COR-L47 (cell line): ENCODE results near the gene MYO9B.
"Not testable (repeated sequence)": the region's sequence is repeated elsewhere in the genome, so short reads cannot be mapped to it uniquely, and the experiment has no call there.

Experiments used
- DNase-seq: peaks from one replicate; lab custom pipeline; 2025; lab: John Stamatoyannopoulos, UW

MYO9B gene

GRCh38 chr19:17091758-17092333 lies 16.3 kb downstream of the MYO9B start:
- DNase-seq, result no peak

DNA sequence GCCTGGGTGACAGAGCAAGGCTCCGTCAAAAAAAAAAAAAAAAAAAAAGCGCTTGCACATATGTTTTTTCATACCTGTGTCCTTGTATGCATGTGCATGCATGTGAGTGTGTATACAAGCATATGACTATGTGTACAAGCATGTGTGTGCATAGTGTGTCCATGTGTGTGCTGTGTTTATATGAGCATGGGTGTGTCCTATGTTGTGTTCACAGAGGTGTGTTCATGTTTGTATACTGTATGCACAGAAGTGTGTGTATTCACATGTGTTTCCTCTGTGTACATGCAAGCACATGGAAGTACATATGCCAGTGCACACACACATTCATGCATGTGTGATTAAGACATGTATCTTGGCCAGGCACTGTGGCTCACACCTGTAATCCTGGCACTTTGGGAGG lies 17.1 kb downstream of the MYO9B start:
- DNase-seq, result no peak

DNA sequence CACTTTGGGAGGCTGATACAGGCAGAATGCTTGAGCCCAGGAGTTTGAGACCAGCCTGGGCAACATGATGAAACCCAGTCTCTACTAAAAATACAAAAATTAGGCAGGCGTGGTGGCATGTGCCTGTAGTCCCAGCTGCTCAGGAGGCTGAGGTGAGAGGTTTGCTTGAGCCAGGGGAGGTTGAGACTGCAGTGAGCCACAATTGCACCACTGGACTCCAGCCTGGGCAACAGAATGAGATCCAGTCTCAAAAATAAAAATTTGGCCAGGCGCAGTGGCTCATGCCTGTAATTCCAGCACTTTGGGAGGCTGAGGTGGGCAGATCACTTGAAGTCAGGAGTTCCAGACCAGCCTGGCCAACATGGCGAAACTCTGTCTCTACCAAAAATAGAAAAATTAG lies 19.1 kb downstream of the MYO9B start:
- not testable (repeated sequence) for DNase-seq

- no peak for DNase-seq
Measured at GRCh38 chr19:17095141-17095919, 19.8 kb downstream of the MYO9B start.

DNA sequence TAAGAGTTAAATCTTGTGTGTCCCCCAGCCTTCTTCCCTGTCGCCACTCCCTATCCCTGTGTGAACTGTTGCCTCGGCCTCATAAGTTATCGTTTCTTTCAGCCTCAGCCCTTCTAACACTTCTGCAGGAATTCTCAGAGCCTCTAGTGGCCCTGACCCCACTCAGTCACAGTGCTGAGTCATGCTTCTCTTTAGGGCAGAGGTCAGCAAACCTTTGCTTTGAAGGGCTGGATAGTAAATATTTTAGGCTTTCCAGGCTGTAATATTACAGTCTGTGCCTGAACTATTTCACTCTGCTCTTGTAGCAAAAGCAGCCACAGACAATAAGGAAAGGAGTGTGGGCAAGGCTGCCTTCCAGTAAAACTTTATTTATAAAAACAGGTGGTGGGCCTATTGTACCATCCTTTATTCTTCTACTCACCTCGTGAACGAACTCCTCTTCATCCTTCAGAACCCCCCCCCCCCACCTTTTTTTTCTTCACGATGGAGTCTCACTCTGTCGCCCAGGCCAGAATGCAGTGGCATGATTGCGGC lies 22.1 kb downstream of the MYO9B start:
- DNase-seq, result no peak

DNA sequence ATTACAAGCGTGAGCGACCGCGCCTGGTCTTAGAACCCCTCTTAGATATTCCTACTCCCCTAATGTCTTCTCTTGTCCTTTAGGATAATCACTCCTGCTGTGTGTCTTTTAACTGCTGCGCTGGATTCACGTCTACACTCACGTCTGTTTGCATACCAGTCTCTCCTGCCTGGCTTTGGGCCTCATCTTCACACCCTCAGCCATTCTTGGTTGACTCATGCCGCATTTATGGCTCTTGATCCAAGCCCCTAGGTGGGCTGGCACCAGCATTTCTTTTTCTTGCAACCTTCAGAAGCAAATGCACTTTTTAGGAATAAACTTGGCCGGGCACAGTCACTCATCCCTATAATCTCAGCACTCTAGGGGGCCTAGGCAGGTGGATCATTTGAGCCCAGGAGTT lies 22.7 kb downstream of the MYO9B start:
- no peak for DNase-seq

- no peak for DNase-seq
Measured at GRCh38 chr19:17101686-17102628, 26.4 kb downstream of the MYO9B start.

- DNase-seq, result no peak
Measured at GRCh38 chr19:17103177-17103576, 27.6 kb downstream of the MYO9B start.

GRCh38 chr19:17104679-17105078 lies 29.1 kb downstream of the MYO9B start:
- no peak for DNase-seq

DNA sequence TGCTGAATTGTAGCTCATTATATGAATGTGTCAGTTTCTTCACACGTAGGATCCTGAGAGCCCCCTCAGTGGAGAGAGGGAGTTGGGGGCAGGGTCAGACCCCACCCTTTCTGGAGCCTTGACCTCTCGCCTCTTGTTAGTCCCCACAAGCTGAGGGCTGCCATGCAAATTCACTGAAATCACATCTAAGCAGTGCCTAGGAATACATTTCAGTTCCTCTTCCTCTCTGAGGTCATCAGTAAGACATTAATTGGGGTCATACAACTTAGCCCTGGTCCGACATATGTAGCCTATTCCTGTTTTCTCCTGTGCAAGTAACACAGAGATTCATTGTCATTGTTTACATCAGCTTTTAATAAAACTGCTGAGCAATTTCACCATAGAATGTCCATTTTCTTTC lies 30.0 kb downstream of the MYO9B start:
- DNase-seq, result no peak

- not testable (repeated sequence) for DNase-seq
Measured at GRCh38 chr19:17106964-17107363, 31.4 kb downstream of the MYO9B start.

GRCh38 chr19:17107546-17108452 lies 32.2 kb downstream of the MYO9B start:
- DNase-seq, result peak; percentile 53

GRCh38 chr19:17108453-17108784 lies 32.8 kb downstream of the MYO9B start:
- no peak for DNase-seq

DNA sequence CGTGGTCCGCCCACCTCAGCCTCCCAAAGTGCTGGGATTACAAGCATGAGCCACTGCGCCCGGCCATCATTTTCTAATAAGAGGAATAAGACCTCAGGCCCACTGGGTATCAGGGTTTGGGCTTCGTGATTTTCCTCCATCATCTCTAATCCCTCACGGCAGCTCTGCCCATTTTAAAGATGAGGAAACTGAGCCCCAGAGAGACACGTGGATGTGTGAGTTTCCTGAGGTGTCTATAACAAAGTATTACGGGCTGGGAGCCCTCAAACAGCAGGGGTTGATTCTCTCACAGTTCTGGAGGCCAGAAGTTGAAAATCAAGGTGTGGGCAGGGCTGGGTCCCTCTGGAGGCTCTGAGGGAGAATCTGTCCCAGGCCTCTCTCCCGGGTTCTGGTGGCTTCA lies 33.7 kb downstream of the MYO9B start:
- no peak for DNase-seq

DNA sequence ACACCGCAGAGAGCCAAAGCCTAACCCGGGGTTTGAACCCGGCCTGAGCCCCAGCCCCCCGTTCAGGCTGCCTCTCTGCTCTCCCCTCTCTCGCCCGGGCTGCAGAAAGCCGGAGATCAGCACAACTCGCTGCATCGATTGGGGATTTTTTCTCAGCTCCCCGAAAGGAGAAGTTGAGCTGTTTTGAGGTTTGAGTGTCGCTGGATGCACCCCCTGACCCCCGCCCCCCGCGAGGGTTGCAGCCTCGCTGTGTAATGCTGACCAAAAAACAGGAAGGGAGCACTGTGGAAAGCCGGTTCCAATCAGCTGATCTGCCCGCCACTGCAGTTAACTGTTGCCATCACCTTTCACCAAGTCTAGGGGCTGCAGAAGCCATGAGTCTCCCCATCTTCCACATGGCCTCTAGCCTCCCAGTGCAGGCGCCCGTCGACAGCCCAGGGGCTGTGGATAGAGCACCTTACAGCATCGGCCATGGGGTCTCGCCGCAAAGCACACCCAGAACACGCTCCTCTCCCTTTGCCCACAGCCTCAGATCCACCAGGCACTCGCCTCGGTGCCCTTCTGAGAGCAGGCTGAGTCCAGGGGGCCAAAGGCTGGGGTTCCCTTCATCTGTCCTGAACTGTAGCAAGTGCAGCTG lies 34.5 kb downstream of the MYO9B start:
- DNase-seq, result no peak

DNA sequence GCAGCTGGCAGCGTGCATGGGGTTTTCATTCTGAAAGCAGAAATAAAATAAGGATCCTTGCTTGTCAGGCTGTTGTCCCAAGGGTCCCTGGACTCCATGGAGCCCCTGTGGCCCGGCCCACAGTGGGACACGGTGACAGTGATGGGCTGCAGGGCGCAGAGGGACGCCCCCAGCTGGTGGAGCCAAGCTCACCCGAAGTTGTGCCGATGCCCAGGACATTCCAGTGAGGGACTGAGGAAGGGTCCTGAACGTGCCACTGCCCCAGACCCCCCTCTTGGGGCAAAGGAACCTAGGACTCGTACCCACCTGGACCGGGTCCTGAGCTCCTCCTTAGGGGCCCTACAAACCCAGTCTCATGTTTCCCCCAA lies 35.0 kb downstream of the MYO9B start:
- no peak for DNase-seq

- no peak for DNase-seq
Measured at GRCh38 chr19:17111766-17112165, 36.2 kb downstream of the MYO9B start.

GRCh38 chr19:17112271-17112670 lies 36.7 kb downstream of the MYO9B start:
- no peak for DNase-seq

GRCh38 chr19:17112700-17113099 lies 37.1 kb downstream of the MYO9B start:
- no peak for DNase-seq

DNA sequence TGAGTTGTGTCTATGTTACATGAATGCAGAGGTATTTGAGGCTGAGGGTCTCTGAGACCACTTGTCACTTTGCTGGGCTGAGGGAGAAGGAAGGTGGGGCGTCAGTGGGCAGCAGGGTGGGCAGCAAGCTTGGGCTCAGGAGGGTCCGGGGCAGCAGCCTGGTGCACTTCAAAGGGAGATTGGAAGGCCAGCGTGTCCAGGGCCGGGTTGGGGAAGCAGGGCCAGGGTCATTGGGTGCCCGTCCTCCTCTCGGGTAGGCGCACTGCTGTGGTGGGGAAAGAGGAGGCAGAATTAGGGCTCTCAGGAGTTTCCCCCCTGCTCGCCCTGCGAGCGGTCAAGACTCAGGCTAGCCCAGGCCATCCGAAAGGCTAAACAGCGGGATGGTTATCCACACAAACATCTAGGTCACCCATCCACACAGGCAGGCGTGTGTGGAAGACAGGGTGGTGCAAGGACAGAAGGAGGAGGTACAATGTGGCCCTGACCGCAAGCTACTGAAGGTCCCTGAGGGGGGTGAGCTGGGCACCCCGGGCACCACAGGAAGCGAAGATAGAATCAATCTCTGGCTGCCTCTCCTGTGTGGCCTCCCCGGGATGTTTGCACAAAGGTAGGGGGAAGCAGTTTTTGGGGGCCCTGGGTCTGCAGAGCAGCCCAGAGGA lies 37.7 kb downstream of the MYO9B start:
- no peak for DNase-seq

- no peak for DNase-seq
Measured at GRCh38 chr19:17114414-17114831, 38.8 kb downstream of the MYO9B start.
